CD4-positive, alpha-beta T cell treated with Interleukin-2 at 100 ng/mL for 4 hours (primary cell): ENCODE measurements around the gene CTIF.
A peak's percentile ranks its signal among the peaks of the same experiment; 100 is the strongest.

Experiments used
- DNase-seq: peaks from one replicate; pipeline ENCODE4 v3.0.0-alpha.2; 2020; ENCODE audit warnings: low spot score

CTIF gene

DNA sequence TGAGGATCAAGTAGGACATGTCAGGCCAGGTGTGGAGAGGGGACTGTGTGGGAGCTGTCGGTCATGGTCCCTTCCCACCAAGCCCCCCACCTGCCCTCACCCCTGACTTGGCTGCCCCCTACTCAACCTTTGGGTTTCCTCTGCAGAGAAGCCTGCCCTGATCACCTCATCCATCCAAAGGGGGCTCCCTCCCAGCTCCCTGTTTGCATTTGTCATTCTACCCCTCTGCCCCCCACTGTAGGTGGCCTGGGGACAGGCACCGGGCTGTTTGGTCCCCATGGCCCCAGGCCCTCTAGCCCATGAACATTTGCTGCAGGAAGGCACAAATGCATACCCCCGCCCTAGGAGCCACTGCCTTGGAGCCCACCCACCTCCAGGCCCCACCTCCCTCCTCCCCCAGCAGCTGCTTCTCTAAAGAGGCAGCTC lies 296.9 kb downstream of the CTIF start:
- DNase-seq: no peak

DNA sequence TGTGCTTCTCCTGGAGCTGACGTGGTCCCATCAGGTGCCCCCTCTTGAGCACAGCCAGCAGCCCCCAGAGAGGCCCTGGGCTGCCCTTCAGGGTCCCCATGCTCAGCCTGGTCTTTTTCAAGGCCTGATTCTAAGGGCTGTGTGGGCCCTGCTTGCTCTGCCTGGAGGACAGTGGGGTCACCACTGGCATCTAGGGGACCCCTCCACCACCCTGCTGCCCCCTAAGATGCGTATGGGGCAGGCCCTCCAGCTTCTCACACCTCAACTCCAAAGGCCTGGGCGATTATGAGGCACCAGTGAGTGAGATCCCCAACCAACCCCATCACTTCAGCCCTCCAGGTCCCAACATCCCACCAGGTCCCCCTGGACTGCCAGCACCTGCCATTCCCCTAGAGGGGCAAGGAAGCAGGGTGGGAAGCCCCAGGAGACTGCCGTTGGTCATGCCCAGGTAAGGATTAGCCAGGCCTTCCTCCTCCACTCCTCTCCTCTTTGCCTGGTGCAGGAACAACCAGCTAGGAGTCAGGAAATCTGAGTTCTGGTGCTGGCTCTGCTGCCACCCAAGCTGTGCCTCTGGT lies 297.5 kb downstream of the CTIF start:
- DNase-seq: no peak

DNA sequence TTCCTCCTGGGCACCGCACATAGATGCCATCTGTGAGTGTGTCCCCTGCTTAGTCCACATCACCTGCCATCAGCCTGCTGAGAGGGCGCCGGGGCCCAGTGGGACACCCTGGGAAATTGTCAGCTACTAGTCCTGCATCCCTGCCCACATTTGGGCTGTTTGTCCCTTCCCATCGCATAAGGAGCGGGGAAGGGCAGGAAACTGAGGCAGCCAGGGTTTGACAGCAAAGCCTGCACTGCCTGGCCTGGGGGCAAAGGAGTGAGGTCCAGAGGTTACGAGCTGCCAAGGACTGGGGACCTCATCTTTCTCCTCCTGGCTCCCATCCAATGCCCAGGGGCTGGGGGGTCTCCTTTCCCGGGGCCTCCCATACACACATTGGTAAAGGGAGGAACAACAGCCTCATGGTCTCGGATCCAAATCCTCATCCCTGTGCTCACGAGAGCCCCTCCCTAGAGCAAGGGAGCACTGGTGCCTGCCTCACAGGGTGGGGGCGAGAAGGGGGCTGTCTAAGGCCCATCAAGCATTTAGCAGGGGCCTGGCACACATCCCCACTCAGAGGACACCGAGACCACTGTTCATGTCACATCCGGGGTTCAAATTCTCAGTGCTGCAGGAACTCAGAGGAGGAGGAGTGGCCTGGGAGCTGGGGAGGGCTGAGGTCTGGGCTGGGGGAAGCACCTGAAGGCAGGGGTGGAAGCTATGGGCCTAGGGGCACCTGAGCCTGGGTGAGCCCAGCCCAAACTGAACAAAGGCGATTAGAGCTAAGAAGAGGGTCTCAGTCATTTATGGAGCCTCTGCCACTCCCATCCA lies 298.2 kb downstream of the CTIF start:
- DNase-seq: no peak

DNA sequence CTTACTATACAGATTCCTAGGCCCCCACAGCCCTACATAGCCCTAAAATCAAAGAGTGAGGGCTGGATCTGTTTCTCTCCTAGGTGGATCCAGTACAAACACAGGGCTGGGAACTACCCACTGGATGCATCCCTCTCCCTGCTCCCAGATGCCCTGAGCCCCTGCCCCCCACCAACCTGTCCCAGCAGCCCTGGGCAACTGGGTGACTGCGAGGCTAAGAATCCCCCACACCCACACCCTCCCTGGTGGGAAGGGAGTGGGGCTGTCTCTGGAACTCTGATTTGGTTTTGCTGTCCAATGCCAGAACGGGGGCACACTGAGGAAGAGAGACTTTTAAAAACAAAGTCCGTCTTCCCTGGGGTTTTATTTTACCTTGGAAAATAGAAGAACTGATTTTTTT lies 298.8 kb downstream of the CTIF start:
- no peak for DNase-seq

DNA sequence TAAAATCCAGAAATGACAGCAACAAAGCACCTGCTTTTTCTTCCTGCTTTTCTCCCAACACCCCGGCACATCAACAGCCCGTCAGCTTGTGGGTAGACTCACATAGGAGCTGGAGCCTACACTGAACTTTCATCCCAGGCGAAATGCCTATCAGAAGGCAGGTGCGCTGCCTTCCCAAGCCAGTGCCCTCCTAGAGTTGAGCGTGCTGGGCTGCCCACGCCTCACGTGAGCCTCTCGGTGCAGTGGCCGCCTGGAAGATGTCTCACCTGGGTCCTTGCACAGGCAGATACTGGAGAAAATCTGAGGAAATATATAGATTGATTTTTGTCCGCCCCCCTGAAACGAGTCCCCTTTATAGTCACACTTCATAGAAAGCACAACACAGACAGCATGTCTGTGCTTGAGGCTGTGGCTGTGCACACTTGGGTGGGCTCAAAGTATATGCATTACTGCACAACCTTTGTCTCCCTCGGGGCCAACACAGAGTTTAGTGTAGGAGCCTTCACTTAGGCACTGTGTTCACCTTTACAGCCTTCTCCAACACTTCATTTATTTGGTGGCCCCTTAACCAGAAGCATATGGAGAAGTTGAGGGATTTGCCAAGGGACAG lies 299.4 kb downstream of the CTIF start:
- no peak for DNase-seq

DNA sequence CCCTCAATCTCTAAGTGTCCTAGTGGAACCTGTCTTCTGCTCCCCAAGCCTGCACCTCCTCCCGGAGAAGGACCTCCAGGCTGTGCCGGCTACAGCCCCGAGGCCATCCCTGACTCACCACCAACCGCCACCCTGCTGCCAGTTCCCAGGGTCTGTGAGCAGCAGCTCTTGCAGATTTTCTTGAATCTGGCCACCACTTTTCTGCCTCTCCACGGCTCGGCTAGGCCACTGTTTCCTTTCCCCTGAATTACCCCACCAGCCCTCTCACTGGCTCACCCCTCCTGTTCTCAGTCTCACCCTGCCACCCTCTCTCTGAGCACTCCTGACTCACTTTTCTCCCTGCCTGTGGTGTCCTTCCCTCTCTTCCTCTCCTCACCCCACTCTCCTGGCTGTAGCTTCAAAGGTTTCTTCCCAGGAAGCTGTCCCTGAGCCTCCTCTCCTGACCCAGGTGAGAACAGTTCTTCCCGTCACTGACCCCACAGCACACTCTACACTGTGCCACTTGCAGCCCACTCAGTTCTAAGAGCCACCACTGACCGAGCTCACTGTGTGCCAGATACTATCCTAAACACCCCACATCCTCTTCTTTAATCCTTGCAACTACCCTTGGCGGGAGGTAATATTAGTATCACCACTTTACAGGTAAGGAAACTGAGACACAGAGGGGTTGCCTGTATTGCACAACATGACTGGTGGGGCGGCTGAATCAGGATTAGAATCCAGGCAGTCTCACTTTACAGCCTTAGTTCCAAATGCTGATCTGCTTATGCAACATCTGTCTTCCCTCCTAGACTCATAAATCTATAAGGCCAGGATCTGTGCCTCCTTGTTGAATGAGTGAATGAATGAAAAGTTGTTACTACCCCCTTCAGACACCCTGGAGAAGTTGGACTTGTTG lies 300.3 kb downstream of the CTIF start:
- DNase-seq: peak; percentile 52

DNA sequence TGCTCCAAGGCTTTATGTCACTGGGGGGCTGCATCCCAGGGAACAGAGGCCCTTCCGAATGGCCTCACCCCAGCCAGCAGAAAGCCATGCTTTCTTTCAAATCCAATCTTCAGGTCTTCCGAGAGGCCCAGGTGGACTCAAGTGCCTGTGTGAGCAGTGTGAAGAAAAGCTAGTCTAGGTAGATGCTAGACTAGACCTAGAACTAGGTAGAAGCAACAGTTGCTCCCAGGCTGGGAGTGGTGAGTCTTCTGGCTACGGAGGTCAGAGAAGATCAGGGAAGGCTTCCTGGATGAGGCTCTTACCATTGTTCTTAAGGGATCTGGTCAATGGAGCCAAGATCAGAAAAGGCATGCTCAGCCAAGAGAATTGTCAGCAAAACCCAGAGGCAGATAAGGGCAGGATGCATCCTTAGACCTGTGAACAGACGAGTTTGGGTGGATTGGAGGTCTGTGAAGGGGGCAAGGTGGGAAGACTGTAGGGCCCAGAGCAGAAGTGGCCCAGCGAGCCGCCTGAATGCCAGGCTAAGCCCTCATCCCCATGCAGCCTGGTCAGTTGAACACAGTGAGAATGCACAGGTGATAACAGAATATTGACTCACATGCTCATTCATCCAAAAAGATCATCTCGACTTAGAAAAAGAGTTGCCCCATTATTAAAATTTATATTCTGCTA lies 301.1 kb downstream of the CTIF start:
- no peak for DNase-seq

DNA sequence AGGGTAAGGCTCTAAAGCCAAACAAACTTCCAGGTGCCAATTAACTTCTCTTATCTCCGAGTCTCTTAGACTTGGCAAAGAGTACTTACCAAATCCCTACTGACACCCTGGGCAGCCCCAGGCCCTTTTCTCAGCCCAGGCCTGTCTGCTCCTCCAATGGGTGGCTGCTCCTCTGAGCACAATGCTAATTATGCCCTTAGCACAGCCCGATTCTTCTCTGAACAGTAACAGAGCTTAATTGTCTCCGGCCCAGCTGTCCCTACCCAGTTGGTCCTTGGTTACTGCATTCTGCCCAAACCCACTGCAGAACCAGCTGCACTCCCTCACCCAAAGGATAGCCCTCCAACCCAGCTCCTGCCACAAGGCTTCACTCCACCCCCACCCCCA lies 301.7 kb downstream of the CTIF start:
- DNase-seq: no peak

DNA sequence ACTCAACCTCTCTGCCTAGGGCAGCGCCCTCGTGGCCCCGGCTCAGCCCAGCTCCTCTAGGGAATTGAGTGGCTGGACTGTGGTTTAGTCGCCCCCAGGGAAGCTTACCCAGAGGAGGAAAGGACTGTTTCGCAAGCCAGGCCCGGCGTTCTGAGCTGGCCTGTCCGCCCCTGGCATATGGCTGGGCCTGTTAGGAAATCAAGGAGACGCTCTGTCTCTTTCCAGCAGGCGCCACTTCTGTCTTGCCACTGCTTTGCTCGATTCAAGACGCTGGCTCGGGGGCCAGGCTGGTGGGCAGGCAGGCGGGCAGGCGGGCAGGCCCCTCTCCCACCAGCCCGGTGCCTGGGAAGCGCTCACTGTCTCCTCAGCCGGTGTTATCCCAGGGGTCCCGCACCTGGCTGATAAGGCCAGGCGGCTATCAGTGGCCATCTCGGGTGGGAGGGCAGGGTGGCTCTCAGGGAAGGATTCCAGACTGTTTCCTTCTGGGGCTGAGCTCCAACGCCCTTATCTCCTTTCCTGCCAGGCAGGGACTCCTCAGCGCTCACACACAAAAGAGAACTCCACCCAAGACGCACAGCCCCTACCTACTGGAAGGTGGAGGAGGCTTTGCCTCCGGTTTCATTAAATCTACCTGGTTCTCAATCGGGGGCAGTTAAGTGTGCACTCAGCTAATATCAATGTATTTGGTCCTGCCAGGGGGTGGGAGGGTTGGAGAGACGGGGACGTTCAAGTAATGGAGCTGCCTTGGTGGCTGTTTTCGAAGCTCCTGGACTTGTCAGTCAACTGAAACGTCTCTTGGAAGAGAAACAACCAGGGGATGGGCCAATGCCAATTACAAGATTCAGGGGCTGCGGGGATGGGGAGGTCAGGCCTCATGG lies 302.8 kb downstream of the CTIF start:
- no peak for DNase-seq

DNA sequence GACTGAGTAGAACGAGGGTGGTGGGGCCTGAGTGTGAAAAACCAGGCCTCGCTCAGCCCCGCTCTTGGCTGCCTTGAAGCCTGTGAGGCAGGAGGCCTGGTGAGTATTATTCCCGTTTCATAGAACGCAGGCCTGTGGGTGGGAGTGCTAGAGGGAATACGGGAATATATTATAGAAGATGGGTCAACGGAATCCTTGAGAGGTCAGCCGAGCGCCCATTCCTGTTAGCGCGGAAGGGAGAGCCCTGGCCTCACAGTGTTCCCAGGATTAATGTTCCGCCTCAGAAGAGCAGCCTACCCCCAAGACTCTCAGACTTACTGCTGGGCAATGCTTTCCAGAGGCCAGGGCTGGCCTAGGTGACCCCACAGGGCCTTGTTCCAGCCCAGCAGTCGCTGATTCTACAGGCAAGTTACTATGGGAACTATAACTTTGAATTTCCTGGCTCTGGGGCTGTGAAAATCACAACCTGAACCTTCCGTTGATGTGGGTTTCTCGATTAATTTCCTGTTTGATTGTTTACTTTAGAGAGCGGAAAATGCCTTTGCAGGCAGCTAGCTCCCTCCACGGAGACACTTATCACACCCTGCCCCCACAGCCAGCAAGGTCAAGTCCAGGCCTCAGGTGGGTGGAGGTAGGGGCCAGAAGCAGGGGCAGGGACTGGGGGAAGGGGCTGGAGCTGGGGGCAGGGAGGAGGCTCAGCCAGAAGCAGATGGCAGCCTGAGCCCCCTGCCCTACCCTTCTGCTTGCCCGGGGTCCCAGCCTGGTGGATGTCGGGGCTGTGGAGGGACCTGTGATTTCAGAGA lies 303.6 kb downstream of the CTIF start:
- DNase-seq: peak; percentile 79

DNA sequence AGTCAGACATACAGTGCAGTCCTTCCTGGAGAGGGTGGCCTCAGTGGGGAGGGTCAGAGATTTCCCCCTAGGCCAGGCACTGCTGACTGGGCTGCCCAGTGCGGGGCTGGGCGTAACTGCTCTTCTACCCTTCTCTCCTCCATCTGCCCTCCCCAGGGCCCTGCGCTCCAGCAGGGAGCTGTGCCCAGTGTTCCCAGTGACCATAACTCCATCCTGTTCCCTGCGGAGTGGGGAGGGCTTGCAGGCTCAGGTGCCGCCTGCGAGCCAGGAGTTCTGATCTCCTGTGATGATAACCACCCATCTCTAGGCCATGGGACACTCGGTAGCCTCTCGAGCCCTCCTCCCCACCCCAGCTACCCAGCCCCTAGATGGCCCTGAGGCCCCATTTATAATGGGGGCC lies 304.3 kb downstream of the CTIF start:
- DNase-seq: no peak

DNA sequence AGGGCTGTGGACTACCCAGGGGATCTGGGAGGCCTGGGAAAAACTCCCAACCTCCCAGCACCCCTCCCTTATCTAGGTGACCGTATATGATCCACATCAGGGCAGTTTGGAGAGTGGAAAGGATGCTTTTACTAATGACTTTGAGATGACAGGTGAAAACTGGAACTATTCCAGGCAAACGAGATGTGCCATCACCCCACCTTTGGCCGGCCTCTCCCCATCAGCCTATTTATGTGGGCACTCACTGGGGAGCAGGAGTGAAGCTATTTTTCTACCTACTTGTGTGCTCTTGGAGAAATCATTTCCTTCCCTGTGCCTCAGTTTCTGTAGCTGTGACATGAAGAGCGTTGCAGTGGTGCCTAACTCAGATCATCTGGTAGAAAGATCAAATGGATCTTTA lies 304.8 kb downstream of the CTIF start:
- no peak for DNase-seq

DNA sequence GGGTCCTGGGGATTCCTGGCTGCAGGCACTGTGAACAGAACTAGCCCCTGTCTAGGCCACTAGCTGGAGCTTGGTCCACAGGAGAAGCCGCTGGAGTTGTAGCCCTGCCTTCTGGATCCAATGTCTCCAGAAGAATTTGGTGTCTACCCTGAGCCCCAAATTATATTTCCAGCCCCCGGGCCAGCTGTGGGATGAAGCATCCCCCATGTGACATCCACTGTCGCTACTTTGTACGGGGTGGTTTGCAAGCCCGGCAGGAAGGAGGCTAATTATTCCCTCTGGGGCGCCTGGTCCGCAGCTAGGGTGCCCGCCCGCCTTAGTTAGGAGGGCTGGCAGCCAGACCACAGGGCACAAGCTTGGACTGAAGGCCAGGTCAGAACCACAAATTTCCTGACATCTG lies 305.4 kb downstream of the CTIF start:
- no peak for DNase-seq

DNA sequence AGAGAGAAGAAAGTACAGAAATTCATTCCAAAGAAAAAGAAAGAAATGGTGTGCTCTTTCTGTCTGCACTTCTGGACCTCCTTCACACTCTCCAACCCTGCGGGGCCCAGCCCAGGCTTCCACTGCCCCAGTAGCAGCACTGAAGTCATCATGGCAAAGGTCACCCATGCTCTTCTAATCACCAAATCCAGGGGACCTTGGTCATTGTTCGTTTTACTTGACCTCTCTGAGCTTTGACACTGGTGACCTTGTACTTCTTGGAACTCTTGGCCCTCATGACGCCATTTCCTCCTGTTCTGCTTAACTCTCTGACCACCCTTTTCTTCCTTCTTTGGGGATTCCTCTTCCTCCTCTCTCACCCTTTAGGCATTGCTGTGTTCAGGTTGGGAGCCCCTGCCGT lies 306.3 kb downstream of the CTIF start:
- no peak for DNase-seq

DNA sequence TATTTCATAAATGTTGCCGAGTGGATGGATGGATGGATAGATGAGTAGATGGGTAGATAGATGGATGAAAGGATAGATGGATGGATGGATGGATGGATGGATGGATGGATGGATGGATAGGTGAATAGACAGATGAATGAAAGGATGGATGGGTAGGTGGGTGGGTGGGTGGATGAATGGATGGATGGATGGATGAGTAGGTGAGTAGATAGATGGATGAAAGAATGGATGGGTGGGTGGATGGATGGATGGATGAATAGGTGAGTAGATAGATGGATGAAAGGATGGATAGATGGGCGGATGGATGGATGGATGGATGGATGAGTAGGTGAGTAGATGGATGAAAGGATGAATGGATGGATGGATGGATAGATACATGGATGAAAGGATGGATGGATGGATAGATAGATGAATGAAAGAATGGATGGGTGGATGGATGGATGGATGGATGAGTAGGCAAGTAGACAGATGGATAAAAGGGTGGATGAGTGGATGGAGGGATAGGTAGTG lies 307.6 kb downstream of the CTIF start:
- no peak for DNase-seq

DNA sequence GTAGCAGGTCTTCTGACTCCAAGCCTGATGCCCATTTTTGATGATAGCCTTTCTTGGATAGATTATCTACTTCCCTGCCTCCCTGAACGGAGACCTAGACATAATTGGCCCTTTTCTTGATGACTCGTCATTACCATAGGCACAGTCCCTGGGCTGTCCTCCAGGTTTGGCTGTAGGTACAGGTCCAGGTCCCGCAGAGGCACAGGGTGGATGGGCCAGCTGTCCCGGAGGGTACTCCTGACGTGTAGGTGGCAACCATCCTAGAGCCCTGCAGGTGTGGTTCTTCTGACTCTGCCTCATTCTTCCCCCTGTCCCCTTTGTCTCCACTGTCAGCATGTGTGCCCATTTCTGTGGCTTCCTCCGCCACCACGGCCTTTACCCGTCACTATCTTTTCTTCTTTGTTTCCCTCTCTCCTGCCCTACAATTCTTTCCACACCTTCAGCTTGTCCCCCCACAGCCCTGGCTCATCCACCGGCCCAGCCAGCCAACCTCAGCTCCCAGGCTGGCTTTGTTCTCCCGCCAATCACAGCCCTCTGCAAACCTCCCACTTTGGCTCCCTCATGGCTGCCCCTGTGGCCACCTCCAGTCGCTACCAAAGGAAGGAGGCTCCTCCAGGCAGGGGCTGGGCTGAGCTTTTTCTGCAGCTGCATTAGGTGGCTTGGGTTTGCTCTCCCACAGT lies 309.1 kb downstream of the CTIF start:
- DNase-seq: no peak

DNA sequence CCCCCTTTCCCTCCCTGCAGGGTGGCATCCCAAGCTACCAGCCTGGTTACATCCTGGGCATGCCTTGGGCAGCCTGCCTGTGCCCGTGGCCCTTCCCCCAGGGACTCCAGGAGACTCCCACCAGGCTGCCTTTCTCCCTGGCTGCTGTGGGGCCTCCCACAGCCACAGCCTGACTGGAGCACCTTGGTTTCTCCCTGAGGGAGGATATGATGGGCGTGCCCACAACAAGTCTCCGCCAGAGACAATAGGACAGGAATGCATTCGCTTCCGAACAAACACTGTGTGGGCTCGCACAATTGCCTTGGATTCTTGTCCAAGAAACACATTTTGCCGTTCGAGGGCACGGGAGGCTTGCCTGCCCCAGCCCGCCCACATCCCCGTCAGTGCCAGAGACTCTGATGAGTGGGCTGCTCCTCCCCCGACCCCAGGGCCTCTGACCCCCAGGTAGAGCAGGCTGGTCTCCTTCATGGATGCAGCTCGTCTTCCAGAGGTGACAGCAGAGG lies 309.9 kb downstream of the CTIF start:
- DNase-seq: no peak

DNA sequence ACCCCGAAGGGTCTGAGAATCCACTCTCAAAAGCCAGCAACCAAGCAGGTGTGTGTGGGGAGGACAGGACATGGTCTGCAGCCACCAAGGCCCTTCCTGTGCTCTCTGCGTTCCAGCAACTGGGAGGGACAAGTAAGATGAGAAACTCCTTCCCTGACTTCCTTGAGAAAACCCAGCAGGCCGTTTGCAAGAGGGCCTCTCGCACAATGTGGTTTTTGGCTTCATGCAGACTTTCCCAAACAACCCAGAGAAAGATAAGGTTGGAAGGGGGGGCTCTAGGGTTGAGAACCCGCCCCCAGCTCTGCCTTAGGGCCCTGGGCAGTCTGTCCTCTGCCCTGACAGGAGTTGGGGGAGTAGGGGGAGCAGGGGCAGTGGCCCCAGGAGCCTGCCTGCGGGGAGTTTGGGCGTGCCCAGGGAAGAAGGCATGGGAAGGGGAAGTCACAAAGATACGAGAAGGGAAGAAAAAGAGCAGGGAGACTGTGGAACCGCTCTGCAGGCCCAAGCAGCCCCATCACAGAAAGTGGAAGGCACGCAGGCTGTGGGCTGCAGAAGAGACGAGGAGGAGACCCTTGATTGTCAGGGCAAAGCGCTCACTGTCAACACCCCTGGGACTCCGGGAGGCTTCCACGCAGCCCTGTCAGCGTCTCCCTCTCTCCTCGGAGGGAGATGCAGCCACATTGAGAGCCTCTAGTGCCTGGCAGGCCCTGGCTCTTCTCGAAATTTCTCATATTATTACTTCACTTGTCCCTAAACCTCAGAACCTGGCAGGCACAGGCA lies 312.2 kb downstream of the CTIF start:
- no peak for DNase-seq
